Epithelial cell of esophagus (primary cell): ENCODE measurements around the gene LRRC75A.
"Not testable (repeated sequence)": the region's sequence is repeated elsewhere in the genome, so short reads cannot be mapped to it uniquely, and the experiment has no call there.

Experiments
- DNase-seq: peaks from one replicate; pipeline ENCODE4 v3.0.0; 2010; ENCODE audit warnings: low read depth
- H3K4me3 ChIP-seq: 2 replicates; pipeline ENCODE4 v1.5.1; 2011; ENCODE audit warnings: mild to moderate bottlenecking, low read length, control low read depth
- TF ChIP-seq, protein P1 (sequence below): IDR thresholded peaks from 2 replicates; pipeline ENCODE4 v1.5.1; 2011; ENCODE audit warnings: low read depth, mild to moderate bottlenecking, low read length, control low read depth, inconsistent platforms; ENCODE audit not compliant: insufficient read depth; ENCODE audit errors: missing control alignments

Gene LRRC75A

DNA sequence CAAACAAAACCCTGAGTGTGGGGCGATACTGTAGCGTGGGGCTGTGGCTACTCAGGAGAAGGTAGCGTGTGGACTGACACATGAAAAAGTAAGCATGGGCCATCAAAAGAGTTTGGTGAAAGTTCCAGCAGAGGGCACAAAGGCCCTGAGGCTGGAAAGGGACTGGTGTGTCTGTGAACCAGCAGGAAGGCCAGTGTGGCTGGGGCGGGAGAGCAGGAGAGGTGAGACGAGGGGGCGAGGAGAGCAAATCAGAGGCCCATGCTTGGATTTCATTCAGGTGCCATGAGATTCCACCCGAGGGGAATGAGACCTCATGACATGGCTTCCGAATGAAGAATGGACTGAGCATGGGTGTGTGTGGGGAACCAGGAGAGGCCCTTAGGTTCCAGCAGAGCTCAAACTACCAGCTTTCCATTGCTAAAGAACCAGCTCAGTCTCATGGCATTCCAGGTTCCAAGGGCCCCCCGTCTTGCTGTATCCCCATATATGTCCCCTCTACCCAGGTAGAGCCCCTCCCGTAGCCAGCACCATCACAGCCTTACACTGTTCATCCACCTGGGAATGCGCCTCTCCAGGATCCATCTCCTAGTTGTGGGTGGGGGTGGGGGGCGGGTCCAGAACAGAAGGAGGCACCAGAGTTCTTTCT lies 45.5 kb downstream of the LRRC75A start:
- no peak for DNase-seq
- TF ChIP-seq, protein P1, sequence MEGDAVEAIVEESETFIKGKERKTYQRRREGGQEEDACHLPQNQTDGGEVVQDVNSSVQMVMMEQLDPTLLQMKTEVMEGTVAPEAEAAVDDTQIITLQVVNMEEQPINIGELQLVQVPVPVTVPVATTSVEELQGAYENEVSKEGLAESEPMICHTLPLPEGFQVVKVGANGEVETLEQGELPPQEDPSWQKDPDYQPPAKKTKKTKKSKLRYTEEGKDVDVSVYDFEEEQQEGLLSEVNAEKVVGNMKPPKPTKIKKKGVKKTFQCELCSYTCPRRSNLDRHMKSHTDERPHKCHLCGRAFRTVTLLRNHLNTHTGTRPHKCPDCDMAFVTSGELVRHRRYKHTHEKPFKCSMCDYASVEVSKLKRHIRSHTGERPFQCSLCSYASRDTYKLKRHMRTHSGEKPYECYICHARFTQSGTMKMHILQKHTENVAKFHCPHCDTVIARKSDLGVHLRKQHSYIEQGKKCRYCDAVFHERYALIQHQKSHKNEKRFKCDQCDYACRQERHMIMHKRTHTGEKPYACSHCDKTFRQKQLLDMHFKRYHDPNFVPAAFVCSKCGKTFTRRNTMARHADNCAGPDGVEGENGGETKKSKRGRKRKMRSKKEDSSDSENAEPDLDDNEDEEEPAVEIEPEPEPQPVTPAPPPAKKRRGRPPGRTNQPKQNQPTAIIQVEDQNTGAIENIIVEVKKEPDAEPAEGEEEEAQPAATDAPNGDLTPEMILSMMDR: no peak
- H3K4me3 ChIP-seq: no peak overlapping the region

DNA sequence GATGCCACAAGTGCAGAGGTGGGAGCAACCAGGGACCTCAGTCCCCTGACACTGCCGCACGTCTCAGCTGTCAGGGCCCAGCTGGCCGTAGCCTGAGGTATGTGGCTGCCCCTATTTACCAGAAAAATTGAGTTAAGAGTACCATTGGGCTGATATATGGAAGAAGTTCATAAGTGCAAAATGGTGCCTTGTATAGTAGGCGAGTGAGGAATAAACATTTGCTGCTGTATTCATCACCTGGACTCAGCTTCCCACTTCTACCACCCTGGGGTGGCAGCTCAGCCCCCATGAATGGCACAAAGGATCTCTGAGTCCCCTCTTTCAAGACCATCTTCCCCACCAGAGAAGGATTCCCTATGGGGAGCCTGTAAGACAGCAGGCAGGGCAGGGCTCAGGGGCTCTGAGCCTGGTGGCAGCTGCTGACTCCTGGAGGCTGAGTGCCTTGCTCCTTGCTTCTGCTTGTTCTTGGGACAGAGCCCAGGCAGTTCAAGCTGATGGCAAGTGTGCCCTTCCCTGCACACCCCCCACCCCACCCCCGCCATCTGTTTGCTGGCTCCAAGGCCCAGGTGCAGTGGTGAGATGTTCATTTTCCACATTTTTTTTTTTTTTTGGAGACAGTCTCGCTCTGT lies 47.6 kb downstream of the LRRC75A start:
- TF ChIP-seq, protein P1: no peak

DNA sequence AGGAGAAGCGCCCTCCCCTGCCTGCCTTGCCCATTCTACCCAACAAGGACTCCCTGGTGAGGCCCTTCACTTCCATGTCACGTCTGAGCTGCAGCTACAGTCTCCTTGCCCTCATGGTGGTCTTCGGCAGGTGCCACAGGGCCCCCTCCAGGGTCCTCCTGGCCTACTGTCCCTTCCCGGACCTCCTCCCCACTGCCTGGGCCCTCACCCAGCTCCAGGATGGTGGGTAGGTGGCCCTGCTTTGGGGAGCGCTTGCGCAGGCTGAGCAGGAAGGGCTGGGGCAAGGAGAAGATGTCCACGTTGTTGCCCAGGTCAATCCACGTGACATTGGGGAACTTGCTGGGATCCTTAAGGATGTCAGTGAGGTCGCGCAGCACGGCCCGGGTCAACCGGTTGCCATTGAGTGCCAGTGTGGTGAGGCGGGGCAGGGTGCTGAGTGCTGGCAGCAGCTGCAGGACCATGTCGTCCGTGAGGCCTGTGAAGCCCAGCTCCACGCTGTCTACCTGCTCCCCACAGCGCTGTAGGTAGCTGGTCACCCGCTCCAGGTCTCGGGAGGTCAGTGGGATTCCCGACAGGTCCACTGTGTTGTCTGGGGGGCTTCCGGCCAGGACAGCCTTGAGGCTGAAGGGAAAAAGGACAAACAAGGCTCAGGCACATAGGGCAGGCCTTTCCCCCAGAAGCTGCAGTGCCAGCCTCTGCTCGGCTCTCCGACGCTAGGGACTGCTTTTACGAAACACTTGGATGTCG lies 48.3 kb downstream of the LRRC75A start:
- H3K4me3 ChIP-seq: no peak overlapping the region
- TF ChIP-seq, protein P1: no peak
- DNase-seq: no peak

More for the DNA sequence above, 47.6 kb downstream of the LRRC75A start:
- DNase-seq: no peak
- no peak overlapping the region for H3K4me3 ChIP-seq

DNA sequence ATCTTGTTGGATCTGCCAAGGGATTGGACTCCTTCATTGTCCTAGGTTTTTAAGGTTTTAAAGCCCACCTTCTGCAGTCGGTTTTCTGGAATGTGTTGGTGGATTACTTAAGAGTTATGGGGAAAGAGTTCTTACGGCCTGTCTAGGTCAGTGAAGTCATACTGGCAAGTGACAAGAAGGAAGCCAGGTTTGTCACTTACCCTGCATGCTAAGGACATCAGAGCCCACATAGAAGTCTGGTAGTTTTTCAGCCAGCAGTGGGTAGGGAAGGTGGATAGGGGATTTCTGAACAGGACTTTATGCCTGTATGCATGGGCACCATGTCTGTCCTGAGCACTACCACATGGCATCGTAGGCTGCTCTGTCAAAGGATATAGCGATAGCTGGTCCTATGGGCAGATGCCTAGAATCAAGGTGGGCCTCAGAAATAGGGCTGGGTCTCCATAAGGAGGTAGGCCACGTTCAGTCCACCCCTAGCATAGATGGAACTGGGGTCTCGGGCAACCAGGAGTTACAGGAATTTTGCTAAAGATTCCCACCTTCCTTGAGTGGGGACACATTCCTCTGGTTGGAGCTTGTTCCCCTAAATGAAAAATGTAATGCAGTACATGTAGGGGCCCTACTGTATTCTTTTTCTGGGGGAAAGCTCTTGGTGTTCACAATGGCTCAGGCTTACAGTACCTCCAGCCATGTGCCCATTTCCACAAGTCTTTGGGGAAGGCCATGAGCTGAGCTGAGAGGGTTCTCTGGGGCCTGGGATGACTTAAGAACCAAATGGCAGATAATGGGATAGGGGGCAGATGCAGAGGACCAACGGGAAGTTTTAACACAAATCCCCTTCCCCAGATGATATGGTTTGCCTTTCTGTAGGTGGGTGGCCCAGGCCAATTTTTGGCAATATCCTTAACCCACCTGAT lies 49.1 kb downstream of the LRRC75A start:
- H3K4me3 ChIP-seq: no peak overlapping the region
- no peak for DNase-seq
- TF ChIP-seq, protein P1: no peak

DNA sequence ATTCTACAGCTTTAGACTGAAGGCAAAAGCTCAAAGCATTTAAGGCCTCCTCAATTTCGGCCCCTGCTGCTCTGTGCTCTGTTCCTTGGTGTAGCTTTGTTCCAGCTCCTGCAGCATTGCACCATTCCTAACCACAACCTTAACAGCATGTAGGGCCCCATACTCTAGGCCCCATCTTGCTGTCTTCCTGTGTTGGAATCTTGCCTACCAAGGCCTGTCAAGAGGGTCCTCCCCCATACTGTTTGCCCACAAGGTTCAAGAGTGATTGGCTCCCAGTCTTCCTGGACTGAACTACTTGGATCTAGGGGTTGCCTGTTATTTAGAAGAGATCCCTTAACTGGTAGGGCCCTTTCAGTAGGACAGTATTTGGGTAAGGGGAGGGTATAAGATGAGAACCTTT lies 49.9 kb downstream of the LRRC75A start:
- H3K4me3 ChIP-seq: peak overlapping the region; percentile 5
- no peak for DNase-seq
- TF ChIP-seq, protein P1: no peak

DNA sequence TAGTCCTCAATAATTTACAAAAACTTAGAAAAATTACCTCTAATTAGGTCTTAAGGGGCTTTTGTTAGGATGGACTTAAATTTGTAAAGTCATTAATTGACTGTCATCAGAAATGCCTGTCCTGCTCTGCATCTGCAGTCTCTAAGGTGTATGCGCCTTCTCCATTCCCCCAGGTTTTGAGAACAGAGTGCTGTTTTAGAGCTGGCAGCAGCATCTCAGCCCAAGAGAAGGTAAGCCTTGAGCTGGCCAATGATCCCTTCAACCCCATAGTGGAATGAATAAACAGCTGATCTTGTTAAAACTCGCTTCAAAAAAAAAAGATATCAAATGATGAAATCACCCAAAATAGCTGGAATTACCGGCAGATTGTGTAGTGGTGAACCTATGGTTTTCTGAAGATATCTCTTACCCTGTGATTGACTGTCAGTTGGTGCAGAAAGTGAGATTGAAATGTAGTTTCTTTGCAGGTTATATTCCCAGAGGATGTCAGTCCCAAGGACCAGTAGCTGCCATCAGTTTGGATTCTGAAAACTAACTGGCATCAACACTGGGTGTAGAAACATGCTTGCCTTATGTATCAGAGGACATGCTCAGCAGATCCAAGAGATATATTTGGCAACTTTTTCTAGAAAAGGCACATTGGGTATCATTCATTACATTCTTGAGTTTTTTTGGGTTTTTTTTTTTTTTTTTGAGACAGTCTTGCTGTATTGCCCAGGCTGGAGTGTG lies 50.9 kb downstream of the LRRC75A start:
- no peak for DNase-seq
- peak overlapping the region; percentile 95 for H3K4me3 ChIP-seq
- TF ChIP-seq, protein P1: no peak

DNA sequence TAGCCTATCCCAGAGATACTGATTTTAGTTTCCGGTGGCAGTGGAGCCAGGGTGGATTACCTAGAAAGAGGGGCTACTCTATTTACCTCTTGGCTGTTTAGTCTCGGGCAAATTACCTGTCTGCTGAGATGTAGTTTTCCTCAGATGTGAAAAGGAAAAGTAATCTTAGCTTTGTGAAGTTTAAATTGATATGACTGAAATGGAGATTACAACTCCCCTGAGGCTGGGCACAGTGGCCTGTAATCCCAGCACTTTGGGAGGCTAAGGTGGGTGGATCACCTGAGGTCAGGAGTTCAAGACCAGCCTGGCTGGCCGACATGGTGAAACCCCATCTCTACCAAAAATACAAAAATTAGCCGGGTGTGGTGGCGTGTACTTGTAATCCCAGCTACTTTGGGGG lies 51.6 kb downstream of the LRRC75A start:
- H3K4me3 ChIP-seq: peak overlapping the region; percentile 95
- DNase-seq: not testable (repeated sequence)
